ENCODE results near the gene UBLCP1. TPM values are rescaled to one million over a fixed set of nuclear protein-coding genes. Genes with fewer than 3 reads are reported as not detected.

The UBLCP1 gene
- polyA plus RNA-seq, 1 donor from 2014 or later = 42.5 TPM

DNA sequence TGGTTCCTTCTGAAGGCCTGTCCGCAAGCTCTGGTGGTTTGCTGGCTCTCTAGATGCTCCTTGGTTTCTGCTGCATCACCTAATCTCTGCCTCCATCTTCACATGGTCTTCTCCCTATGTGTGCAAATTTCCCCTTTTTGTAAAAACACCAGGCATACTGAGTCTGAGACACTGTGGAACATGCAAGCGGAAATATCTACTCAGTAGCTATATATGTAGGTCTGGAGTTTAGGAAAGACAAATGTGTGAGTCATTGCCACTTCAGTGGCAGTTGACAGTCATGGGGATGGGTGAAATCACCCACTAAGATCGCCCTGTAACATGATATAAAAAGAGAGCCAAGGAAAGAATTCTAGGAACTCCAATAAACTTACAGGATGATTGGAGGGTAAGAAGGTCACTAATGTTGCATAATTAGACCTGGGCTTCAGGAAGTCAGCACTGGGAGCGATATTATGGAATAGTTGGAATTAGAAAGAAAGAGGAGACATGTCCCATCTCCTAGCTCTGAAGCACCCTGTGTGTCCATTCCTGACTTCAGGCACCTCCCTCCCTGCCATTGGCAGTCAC, 22.7 kb upstream of the UBLCP1 start:
- no peak overlapping the region for H3K27ac ChIP-seq (ENCODE audit: low read length)
- H3K36me3 ChIP-seq (ENCODE audit: insufficient read depth, low read length) = no peaks in the 10 kb centered on the region
- no peaks in the 10 kb centered on the region for H3K9me3 ChIP-seq (ENCODE audit: low read length)
- H3K4me2 ChIP-seq (ENCODE audit: low read length) = no peak overlapping the region
- TF ChIP-seq EP300 (conservative IDR thresholded peaks at IDR 0.05; ENCODE audit: poor library complexity, severe bottlenecking) = no peak
- TF ChIP-seq TAF1 (IDR thresholded peaks at IDR 0.05; ENCODE audit: low read depth) = no peak
- TF ChIP-seq MXI1 (conservative IDR thresholded peaks at IDR 0.05; ENCODE audit: poor library complexity, severe bottlenecking) = no peak
- no peak for TF ChIP-seq POLR2AphosphoS5 (IDR thresholded peaks at IDR 0.05)
- no peak for TF ChIP-seq EZH2 (IDR thresholded peaks at IDR 0.05; ENCODE audit: borderline replicate concordance, insufficient read depth, low read length, poor library complexity, severe bottlenecking)
- TF ChIP-seq SMC3 (conservative IDR thresholded peaks at IDR 0.05; ENCODE audit: poor library complexity) = no peak
- TF ChIP-seq, protein P1, sequence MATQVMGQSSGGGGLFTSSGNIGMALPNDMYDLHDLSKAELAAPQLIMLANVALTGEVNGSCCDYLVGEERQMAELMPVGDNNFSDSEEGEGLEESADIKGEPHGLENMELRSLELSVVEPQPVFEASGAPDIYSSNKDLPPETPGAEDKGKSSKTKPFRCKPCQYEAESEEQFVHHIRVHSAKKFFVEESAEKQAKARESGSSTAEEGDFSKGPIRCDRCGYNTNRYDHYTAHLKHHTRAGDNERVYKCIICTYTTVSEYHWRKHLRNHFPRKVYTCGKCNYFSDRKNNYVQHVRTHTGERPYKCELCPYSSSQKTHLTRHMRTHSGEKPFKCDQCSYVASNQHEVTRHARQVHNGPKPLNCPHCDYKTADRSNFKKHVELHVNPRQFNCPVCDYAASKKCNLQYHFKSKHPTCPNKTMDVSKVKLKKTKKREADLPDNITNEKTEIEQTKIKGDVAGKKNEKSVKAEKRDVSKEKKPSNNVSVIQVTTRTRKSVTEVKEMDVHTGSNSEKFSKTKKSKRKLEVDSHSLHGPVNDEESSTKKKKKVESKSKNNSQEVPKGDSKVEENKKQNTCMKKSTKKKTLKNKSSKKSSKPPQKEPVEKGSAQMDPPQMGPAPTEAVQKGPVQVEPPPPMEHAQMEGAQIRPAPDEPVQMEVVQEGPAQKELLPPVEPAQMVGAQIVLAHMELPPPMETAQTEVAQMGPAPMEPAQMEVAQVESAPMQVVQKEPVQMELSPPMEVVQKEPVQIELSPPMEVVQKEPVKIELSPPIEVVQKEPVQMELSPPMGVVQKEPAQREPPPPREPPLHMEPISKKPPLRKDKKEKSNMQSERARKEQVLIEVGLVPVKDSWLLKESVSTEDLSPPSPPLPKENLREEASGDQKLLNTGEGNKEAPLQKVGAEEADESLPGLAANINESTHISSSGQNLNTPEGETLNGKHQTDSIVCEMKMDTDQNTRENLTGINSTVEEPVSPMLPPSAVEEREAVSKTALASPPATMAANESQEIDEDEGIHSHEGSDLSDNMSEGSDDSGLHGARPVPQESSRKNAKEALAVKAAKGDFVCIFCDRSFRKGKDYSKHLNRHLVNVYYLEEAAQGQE (IDR thresholded peaks at IDR 0.05; ENCODE audit: borderline replicate concordance) = no peak
- no peak for TF ChIP-seq RAD21 (conservative IDR thresholded peaks at IDR 0.05)
- TF ChIP-seq, protein P2, sequence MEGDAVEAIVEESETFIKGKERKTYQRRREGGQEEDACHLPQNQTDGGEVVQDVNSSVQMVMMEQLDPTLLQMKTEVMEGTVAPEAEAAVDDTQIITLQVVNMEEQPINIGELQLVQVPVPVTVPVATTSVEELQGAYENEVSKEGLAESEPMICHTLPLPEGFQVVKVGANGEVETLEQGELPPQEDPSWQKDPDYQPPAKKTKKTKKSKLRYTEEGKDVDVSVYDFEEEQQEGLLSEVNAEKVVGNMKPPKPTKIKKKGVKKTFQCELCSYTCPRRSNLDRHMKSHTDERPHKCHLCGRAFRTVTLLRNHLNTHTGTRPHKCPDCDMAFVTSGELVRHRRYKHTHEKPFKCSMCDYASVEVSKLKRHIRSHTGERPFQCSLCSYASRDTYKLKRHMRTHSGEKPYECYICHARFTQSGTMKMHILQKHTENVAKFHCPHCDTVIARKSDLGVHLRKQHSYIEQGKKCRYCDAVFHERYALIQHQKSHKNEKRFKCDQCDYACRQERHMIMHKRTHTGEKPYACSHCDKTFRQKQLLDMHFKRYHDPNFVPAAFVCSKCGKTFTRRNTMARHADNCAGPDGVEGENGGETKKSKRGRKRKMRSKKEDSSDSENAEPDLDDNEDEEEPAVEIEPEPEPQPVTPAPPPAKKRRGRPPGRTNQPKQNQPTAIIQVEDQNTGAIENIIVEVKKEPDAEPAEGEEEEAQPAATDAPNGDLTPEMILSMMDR (IDR thresholded peaks at IDR 0.05; ENCODE audit: poor library complexity, severe bottlenecking) = no peak
- no peaks in the 10 kb centered on the region for H3F3A ChIP-seq (ENCODE audit: insufficient read depth, low read length, poor library complexity, severe bottlenecking)
- H3K79me2 ChIP-seq (replicated peaks; ENCODE audit: insufficient read depth, low read length) = no peaks in the 10 kb centered on the region
- no peak overlapping the region for H2AFZ ChIP-seq (ENCODE audit: low read depth, low read length)
- no peaks in the 10 kb centered on the region for H3K9me2 ChIP-seq (ENCODE audit: insufficient read depth, low read length)
- H3K9ac ChIP-seq (ENCODE audit: low read length) = no peak overlapping the region
- H3K4me3 ChIP-seq (ENCODE audit: low read length) = no peak overlapping the region
- no peaks in the 10 kb centered on the region for H3K27me3 ChIP-seq (ENCODE audit: insufficient read depth, low read depth, low read length)
- no peaks in the 10 kb centered on the region for H4K20me1 ChIP-seq (ENCODE audit: insufficient read depth)

DNA sequence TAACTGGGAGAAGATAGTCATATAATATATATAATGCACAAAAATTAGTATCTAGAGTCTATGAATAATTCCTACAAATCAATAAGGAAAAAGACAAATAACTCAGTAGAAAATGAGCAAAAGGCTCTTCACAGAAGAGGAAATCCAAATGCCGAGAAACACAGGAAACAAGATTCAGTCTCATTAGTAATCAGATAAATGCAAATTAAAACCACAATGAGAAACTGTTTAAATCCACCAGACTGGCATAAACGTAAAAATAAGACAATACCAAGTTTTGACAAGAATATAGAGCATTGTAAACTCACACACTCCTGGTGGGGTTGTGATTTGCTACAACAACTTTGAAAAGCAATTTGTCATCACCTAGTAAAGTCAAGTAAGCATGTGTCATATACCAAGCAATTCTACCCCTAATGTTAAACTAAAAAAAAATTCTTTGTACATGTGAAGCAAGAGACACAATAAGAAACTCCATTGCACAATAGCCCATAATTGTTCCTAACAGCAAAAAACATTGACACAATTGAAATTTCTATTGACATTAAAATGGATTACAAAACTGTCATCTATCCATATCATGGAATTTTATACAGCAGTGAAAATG, 21.0 kb upstream of the UBLCP1 start:
- H2AFZ ChIP-seq (ENCODE audit: low read depth, low read length) = no peak overlapping the region
- H3F3A ChIP-seq (ENCODE audit: insufficient read depth, low read length, poor library complexity, severe bottlenecking) = no peaks in the 10 kb centered on the region
- no peak overlapping the region for H3K4me3 ChIP-seq (ENCODE audit: low read length)
- no peaks in the 10 kb centered on the region for H3K27me3 ChIP-seq (ENCODE audit: insufficient read depth, low read depth, low read length)
- TF ChIP-seq TAF1 (IDR thresholded peaks at IDR 0.05; ENCODE audit: low read depth) (no peak), RAD21 (conservative IDR thresholded peaks at IDR 0.05) (no peak), MXI1 (conservative IDR thresholded peaks at IDR 0.05; ENCODE audit: poor library complexity, severe bottlenecking) (no peak), EP300 (conservative IDR thresholded peaks at IDR 0.05; ENCODE audit: poor library complexity, severe bottlenecking) (no peak), POLR2AphosphoS5 (IDR thresholded peaks at IDR 0.05) (no peak), SMC3 (conservative IDR thresholded peaks at IDR 0.05; ENCODE audit: poor library complexity) (no peak), EZH2 (IDR thresholded peaks at IDR 0.05; ENCODE audit: borderline replicate concordance, insufficient read depth, low read length, poor library complexity, severe bottlenecking) (no peak)
- TF ChIP-seq, protein P2 (IDR thresholded peaks at IDR 0.05; ENCODE audit: poor library complexity, severe bottlenecking) = no peak
- TF ChIP-seq, protein P1 (IDR thresholded peaks at IDR 0.05; ENCODE audit: borderline replicate concordance) = no peak
- H3K36me3 ChIP-seq (ENCODE audit: insufficient read depth, low read length) = no peaks in the 10 kb centered on the region
- no peaks in the 10 kb centered on the region for H3K9me2 ChIP-seq (ENCODE audit: insufficient read depth, low read length)
- no peak overlapping the region for H3K27ac ChIP-seq (ENCODE audit: low read length)
- H4K20me1 ChIP-seq (ENCODE audit: insufficient read depth) = no peaks in the 10 kb centered on the region
- H3K4me2 ChIP-seq (ENCODE audit: low read length) = no peak overlapping the region
- no peaks in the 10 kb centered on the region for H3K79me2 ChIP-seq (replicated peaks; ENCODE audit: insufficient read depth, low read length)
- no peaks in the 10 kb centered on the region for H3K9me3 ChIP-seq (ENCODE audit: low read length)
- no peak overlapping the region for H3K9ac ChIP-seq (ENCODE audit: low read length)
